Astrocyte (in vitro differentiated cells and primary cell): Measurements from ENCODE around the gene SRR. TPM values are rescaled to one million over a fixed set of nuclear protein-coding genes. Genes with fewer than 3 reads are reported as not detected.

Experiments
- DNase-seq: peaks from one replicate; pipeline ENCODE4 v3.0.0-alpha.2; 2010; ENCODE audit warnings: low read depth
- FAIRE-seq: peaks from 2 replicates; lab custom pipeline; 2011; peaks lifted over from hg19 to GRCh38; lab: Jason Lieb, UNC
- H2AFZ ChIP-seq: 2 replicates; pipeline ENCODE4 v1.6.0; 2012; ENCODE audit warnings: low read depth, low read length, inconsistent platforms
- H3K27ac ChIP-seq: 2 replicates; pipeline ENCODE4 v1.5.1; 2011; ENCODE audit warnings: low read depth, low read length, inconsistent platforms
- H3K27me3 ChIP-seq: 2 replicates; pipeline ENCODE4 v1.6.0; 2011; ENCODE audit warnings: low read length, inconsistent platforms; ENCODE audit not compliant: insufficient read depth
- H3K36me3 ChIP-seq: 2 replicates; pipeline ENCODE4 v1.5.1; 2011; ENCODE audit warnings: low read length, inconsistent platforms; ENCODE audit not compliant: insufficient read depth
- H3K4me1 ChIP-seq: 2 replicates; pipeline ENCODE4 v1.5.1; 2011; ENCODE audit warnings: low read length, inconsistent platforms; ENCODE audit not compliant: insufficient read depth
- H3K4me2 ChIP-seq: 2 replicates; pipeline ENCODE4 v1.6.0; 2012; ENCODE audit warnings: low read length, inconsistent platforms
- H3K4me3 ChIP-seq: 2 replicates; pipeline ENCODE4 v1.5.1; 2011; ENCODE audit warnings: low read depth, mild to moderate bottlenecking, low read length, inconsistent platforms; ENCODE audit not compliant: insufficient read depth
- H3K79me2 ChIP-seq: 2 replicates; pipeline ENCODE4 v1.6.0; 2012; ENCODE audit warnings: mild to moderate bottlenecking, low read length, inconsistent platforms; ENCODE audit not compliant: insufficient read depth
- H3K9ac ChIP-seq: 2 replicates; pipeline ENCODE4 v1.6.0; 2012; ENCODE audit warnings: mild to moderate bottlenecking, low read length, inconsistent platforms
- H3K9me3 ChIP-seq: 2 replicates; pipeline ENCODE4 v1.5.1; 2012; ENCODE audit warnings: low read depth, mild to moderate bottlenecking, low read length, inconsistent platforms; ENCODE audit not compliant: insufficient read depth
- H4K20me1 ChIP-seq: 2 replicates; pipeline ENCODE4 v1.6.0; 2012; ENCODE audit warnings: low read length, inconsistent platforms; ENCODE audit not compliant: insufficient read depth
- H3K27ac Mint-ChIP-seq: one replicate; pipeline ENCODE4 v1.8.0; 2021; ENCODE audit warnings: mild to moderate bottlenecking, mixed read lengths; ENCODE audit not compliant: unreplicated experiment
- H3K27me3 Mint-ChIP-seq: one replicate; pipeline ENCODE4 v1.8.0; 2021; ENCODE audit warnings: low read depth, mixed read lengths; ENCODE audit not compliant: unreplicated experiment
- H3K36me3 Mint-ChIP-seq: one replicate; pipeline ENCODE4 v1.8.0; 2021; ENCODE audit warnings: low read depth, mixed read lengths; ENCODE audit not compliant: unreplicated experiment
- H3K4me1 Mint-ChIP-seq: one replicate; pipeline ENCODE4 v1.8.0; 2021; ENCODE audit warnings: low read depth, mixed read lengths; ENCODE audit not compliant: unreplicated experiment
- H3K4me3 Mint-ChIP-seq: one replicate; pipeline ENCODE4 v1.8.0; 2021; ENCODE audit warnings: mild to moderate bottlenecking, moderate library complexity, mixed read lengths; ENCODE audit not compliant: unreplicated experiment
- H3K9me3 Mint-ChIP-seq: one replicate; pipeline ENCODE4 v1.8.0; 2021; ENCODE audit warnings: mild to moderate bottlenecking, mixed read lengths; ENCODE audit not compliant: unreplicated experiment
- CTCF ChIP-seq: IDR thresholded peaks from 2 replicates; pipeline ENCODE4 v1.5.1; 2011; ENCODE audit warnings: low read depth, mild to moderate bottlenecking, inconsistent platforms, low read length, moderate library complexity; ENCODE audit not compliant: insufficient read depth
- EZH2 ChIP-seq: IDR thresholded peaks from 2 replicates; pipeline ENCODE4 v1.6.1; 2012; ENCODE audit warnings: mild to moderate bottlenecking, low read length, inconsistent platforms; ENCODE audit not compliant: insufficient read depth
- total RNA-seq: library from RNA; stranded (reverse); gene quantifications from 2 replicates; pipeline ENCODE4 v1.2.1, GENCODE V29; 2021

Gene SRR
- total RNA-seq, 1 donor from 2014 or later, result 15.4 TPM

DNA sequence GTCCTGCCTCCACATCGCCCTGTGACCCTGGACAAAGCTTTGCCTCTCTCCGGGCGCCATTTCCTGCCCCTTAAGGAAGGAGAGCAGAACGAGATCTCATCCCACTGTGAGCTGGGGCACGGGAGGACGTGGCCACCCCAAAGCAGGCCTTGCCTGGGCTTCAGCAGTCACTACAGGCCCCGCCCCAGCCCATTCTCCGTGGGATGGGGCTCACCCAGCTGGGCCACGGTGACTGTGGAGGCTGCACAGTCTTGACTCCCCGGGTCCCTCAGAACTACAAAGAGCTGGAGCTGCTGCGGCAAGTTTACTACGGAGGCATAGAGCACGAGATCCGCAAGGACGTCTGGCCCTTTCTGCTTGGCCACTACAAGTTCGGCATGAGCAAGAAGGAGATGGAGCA, 68.9 kb downstream of the SRR start:
- H3K79me2 ChIP-seq, result no peaks in the 10 kb centered on the region
- Mint-ChIP-seq H3K36me3 (peaks cover 11% of the 10 kb centered on the region), H3K4me1 (peaks cover 2% of the 10 kb centered on the region), H3K9me3 (no peaks in the 10 kb centered on the region), H3K27ac (no peak overlapping the region), H3K4me3 (no peak overlapping the region), H3K27me3 (no peaks in the 10 kb centered on the region)
- no peaks in the 10 kb centered on the region for H3K27me3 ChIP-seq
- no peak overlapping the region for H3K27ac ChIP-seq
- no peak overlapping the region for H3K4me2 ChIP-seq
- H4K20me1 ChIP-seq, result peaks cover 12% of the 10 kb centered on the region
- H3K9me3 ChIP-seq, result no peaks in the 10 kb centered on the region
- no peak overlapping the region for H3K9ac ChIP-seq
- DNase-seq, result no peak
- no peaks in the 10 kb centered on the region for H3K4me1 ChIP-seq
- H2AFZ ChIP-seq, result no peak overlapping the region
- TF ChIP-seq EZH2 (no peak), CTCF (no peak)
- no peak overlapping the region for H3K4me3 ChIP-seq
- peaks cover 5% of the 10 kb centered on the region for H3K36me3 ChIP-seq
- FAIRE-seq, result no peak

GRCh38 chr17:2373179-2373578, 69.4 kb downstream of the SRR start:
- Mint-ChIP-seq H3K36me3 (peaks cover 12% of the 10 kb centered on the region), H3K27ac (no peak overlapping the region), H3K9me3 (no peaks in the 10 kb centered on the region), H3K4me1 (peaks cover 2% of the 10 kb centered on the region), H3K27me3 (no peaks in the 10 kb centered on the region), H3K4me3 (no peak overlapping the region)
- FAIRE-seq, result no peak
- H4K20me1 ChIP-seq, result peaks cover 7% of the 10 kb centered on the region
- no peaks in the 10 kb centered on the region for H3K9me3 ChIP-seq
- TF ChIP-seq EZH2, result no peak
- TF ChIP-seq CTCF, result no peak
- H3K27me3 ChIP-seq, result no peaks in the 10 kb centered on the region
- H3K79me2 ChIP-seq, result no peaks in the 10 kb centered on the region
- H3K9ac ChIP-seq, result no peak overlapping the region
- no peaks in the 10 kb centered on the region for H3K4me1 ChIP-seq
- DNase-seq, result no peak
- H3K4me3 ChIP-seq, result no peak overlapping the region
- H3K4me2 ChIP-seq, result no peak overlapping the region
- peaks cover 5% of the 10 kb centered on the region for H3K36me3 ChIP-seq
- no peak overlapping the region for H2AFZ ChIP-seq
- no peak overlapping the region for H3K27ac ChIP-seq

Other genes starting within 250 kb of the SRR start
- gene HIC1, start 248.8 kb upstream of the SRR start, total RNA-seq, result 9.0 and 14.5 TPM in 2 replicates
- 39.7 and 47.7 TPM in 2 replicates for gene SMG6, start 165 bp upstream of the SRR start, total RNA-seq
- gene TSR1, start 32.5 kb downstream of the SRR start, total RNA-seq, result 36.4 and 37.6 TPM in 2 replicates
- gene SGSM2, start 33.6 kb downstream of the SRR start, total RNA-seq, result 51.8 and 62.1 TPM in 2 replicates
- gene MNT, start 97.1 kb downstream of the SRR start, total RNA-seq, result 22.5 and 29.1 TPM in 2 replicates
- gene METTL16, start 207.9 kb downstream of the SRR start, total RNA-seq, result 24.9 and 28.4 TPM in 2 replicates